Thyroid gland (tissue), 4 donors: ENCODE measurements around the gene TYW3. TPM values are rescaled to one million over a fixed set of nuclear protein-coding genes. Genes with fewer than 3 reads are reported as not detected.

Experiments used
- DNase-seq, 2 donors: peaks; one replicate each; pipeline ENCODE4 v3.0.0-alpha.2; 2019
- H3K27ac ChIP-seq, 3 donors: fragments of 200-600 bp; sonication (generic); 1 replicate in 2 of 3; 2 replicates in 1 of 3; pipeline ENCODE4 v1.5.1; 2016 to 2019; ENCODE audit warnings: mild to moderate bottlenecking in 1 of 3, moderate library complexity in 1 of 3
- H3K27me3 ChIP-seq: fragments of 200-600 bp; sonication (generic); one replicate; pipeline ENCODE4 v1.5.1; 2019
- H3K36me3 ChIP-seq, 2 donors: fragments of 200-600 bp; sonication (generic); one replicate each; pipeline ENCODE4 v1.5.1; 2016 to 2019
- H3K4me1 ChIP-seq, 2 donors: fragments of 200-600 bp; sonication (generic); one replicate each; pipeline ENCODE4 v1.5.1; 2017 to 2019
- H3K4me3 ChIP-seq, 3 donors: fragments of 200-600 bp; sonication (generic); replicated peaks in 1 of 3; 1 replicate in 2 of 3; 2 replicates in 1 of 3; pipeline ENCODE4 v1.5.1; 2016; ENCODE audit warnings: mild to moderate bottlenecking in 1 of 3
- H3K9me3 ChIP-seq: fragments of 200-600 bp; sonication (generic); one replicate; pipeline ENCODE4 v1.5.1; 2017
- CTCF ChIP-seq, 6 experiments: fragments of 200-600 bp in 3 of 6; fragments of 450-650 bp in 3 of 6; sonication (generic) in 3 of 6; IDR thresholded peaks; one replicate each; pipeline ENCODE4 v1.5.1; 2016 to 2019; ENCODE audit warnings: antibody characterized with exemption in 6 of 6, mild to moderate bottlenecking in 2 of 6, inconsistent platforms in 1 of 6, moderate library complexity in 1 of 6
- POLR2A ChIP-seq, 2 donors: fragments of 450-650 bp; IDR thresholded peaks; one replicate each; pipeline ENCODE4 v1.6.1; 2017; ENCODE audit warnings: antibody characterized with exemption in 2 of 2, mild to moderate bottlenecking in 2 of 2, moderate library complexity in 1 of 2
- WGBS, 2 donors: methylation state at CpG; one replicate each; pipeline ENCODE4 v1.1.5; 2017; 5-methylcytosine and 5-hydroxymethylcytosine counted together
- intact Hi-C: fragments of 100-400 bp; cut with DNase I; formaldehyde crosslinking; loops from one replicate; pipeline ENCODE4 v1.15.1; 2023
- total RNA-seq, 4 donors: library from RNA; depleted of rRNA; stranded (reverse); fragments of >200 nt; gene quantifications; one replicate each; pipeline ENCODE4 v1.2.3, GENCODE V29; 2016

Gene TYW3
- total RNA-seq, 4 donors from 2014 or later: 18.0 to 23.5 (median 21.1) TPM

DNA sequence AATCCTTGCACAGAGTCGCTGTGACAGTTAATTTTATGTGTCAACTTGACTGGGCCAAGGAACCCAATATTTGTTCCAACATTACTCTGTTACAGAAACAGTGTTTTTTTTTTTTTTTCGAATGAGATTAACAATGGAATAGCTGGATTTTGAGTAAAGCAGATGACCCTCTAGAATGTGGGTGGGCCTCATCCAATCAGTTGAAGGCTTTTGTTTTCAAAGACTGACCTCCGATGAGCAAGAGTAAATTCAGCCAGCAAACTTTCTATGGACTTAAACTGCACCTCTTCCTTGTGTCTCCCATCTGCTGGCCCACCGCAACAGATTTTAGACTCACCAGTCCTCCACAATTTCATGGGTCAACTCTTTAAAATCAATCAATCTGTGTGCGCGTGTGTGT, 17.1 kb upstream of the TYW3 start:
- peaks cover 0 to 29% of the 10 kb centered on the region in 2 donors for H3K36me3 ChIP-seq
- H3K27me3 ChIP-seq: no peaks in the 10 kb centered on the region
- no peak overlapping the region for H3K27ac ChIP-seq
- WGBS, 2 donors: 85 to 95% methylated on average over 6 of the region's 6 CpGs
- H3K4me1 ChIP-seq: no peaks in the 10 kb centered on the region
- no peak overlapping the region for H3K4me3 ChIP-seq
- TF ChIP-seq CTCF (IDR thresholded peaks at IDR 0.05) (no peak), POLR2A (IDR thresholded peaks at IDR 0.05) (no peak)
- no peak for DNase-seq
- intact Hi-C loops: no loop called here
- H3K9me3 ChIP-seq: no peaks in the 10 kb centered on the region

- Histone ChIP-seq H3K36me3 (peaks cover 0 to 33% of the 10 kb centered on the region in 2 donors), H3K4me3 (no peak overlapping the region), H3K27ac (no peak overlapping the region), H3K4me1 (no peaks in the 10 kb centered on the region), H3K9me3 (no peaks in the 10 kb centered on the region), H3K27me3 (no peaks in the 10 kb centered on the region)
- TF ChIP-seq CTCF (IDR thresholded peaks at IDR 0.05) (no peak), POLR2A (IDR thresholded peaks at IDR 0.05) (no peak)
- 98% methylated on average over 1 of the region's 1 CpG for WGBS, 2 donors
- intact Hi-C loops: no loop called here
- no peak for DNase-seq
Measured at GRCh38 chr1:74716822-74717221, 16.1 kb upstream of the TYW3 start.

- Histone ChIP-seq H3K27ac (no peak overlapping the region), H3K27me3 (no peaks in the 10 kb centered on the region), H3K36me3 (peaks cover 5 to 38% of the 10 kb centered on the region in 2 donors), H3K9me3 (no peaks in the 10 kb centered on the region), H3K4me3 (no peak overlapping the region), H3K4me1 (no peaks in the 10 kb centered on the region)
- intact Hi-C loops: no loop called here
- 94 to 99% methylated on average over 2 of the region's 2 CpGs for WGBS, 2 donors
- DNase-seq: no peak
- TF ChIP-seq POLR2A (IDR thresholded peaks at IDR 0.05) (no peak), CTCF (IDR thresholded peaks at IDR 0.05) (no peak)
Measured at GRCh38 chr1:74717626-74718025, 15.3 kb upstream of the TYW3 start.

DNA sequence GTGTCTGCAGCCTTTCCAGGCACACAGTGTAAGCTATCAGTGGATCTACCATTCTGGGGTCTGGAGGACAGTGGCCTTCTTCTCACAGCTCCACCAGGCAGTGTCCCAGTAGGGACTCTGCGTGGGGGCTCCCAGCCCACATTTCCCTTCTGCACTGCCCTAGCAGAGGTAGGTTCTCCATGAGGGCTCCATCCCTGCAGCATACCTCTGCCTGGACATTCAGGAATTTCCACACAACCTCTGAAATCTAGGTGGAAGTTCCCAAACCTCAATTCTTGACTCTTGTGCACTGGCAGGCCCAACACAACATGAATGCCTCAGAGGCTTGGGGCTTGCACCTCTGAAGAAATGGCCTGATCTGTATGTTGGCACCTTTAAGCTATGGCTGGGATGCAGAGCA, 6.9 kb upstream of the TYW3 start:
- 92 to 100% methylated on average over 1 of the region's 1 CpG for WGBS, 2 donors
- Histone ChIP-seq H3K27ac (no peak overlapping the region), H3K27me3 (no peaks in the 10 kb centered on the region), H3K4me3 (no peak overlapping the region), H3K9me3 (no peaks in the 10 kb centered on the region), H3K4me1 (peaks cover 0 to 8% of the 10 kb centered on the region in 2 donors), H3K36me3 (peaks cover 10 to 24% of the 10 kb centered on the region in 2 donors)
- TF ChIP-seq POLR2A (IDR thresholded peaks at IDR 0.05) (no peak), CTCF (IDR thresholded peaks at IDR 0.05) (no peak)
- intact Hi-C loops: no loop called here
- no peak for DNase-seq

DNA sequence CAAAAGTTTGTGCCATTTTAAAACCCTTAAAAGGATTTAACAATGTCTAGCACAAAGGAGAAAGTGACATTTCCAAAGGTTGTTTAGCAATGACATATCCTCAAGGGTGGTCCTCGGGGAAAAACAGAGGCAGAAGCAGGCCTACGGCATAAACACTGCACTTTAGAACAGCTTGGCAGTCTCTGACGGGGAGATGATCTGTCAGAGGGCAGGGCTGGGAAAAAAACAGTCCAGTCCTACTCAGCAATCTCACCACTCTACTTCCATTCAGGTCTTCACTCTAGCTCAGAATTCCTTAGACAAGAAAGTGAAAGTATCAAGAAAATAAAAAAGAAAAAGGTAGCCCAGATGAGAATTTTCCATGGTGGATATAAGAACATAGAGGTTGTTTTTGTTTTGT, 4.2 kb upstream of the TYW3 start:
- TF ChIP-seq POLR2A (IDR thresholded peaks at IDR 0.05) (no peak), CTCF (IDR thresholded peaks at IDR 0.05) (no peak)
- Histone ChIP-seq H3K4me1 (peaks cover 10 to 17% of the 10 kb centered on the region in 2 donors), H3K27me3 (no peaks in the 10 kb centered on the region), H3K9me3 (no peaks in the 10 kb centered on the region), H3K36me3 (no peaks in the 10 kb centered on the region), H3K4me3 (no peak overlapping the region), H3K27ac (no peak overlapping the region)
- 77 to 92% methylated on average over 3 of the region's 3 CpGs for WGBS, 2 donors
- intact Hi-C loops: no loop called here
- DNase-seq: no peak
